ENCODE measurements around the gene ARHGAP35. TPM values are rescaled to one million over a fixed set of nuclear protein-coding genes. Genes with fewer than 3 reads are reported as not detected.

The ARHGAP35 gene
- total RNA-seq = 47.3 and 51.3 TPM in 2 replicates
- 25.7 and 28.3 TPM in 2 replicates for polyA plus RNA-seq
- 19.6 and 20.2 TPM in 2 replicates for polyA plus RNA-seq (2011; cell fraction: cytosol; rRNA removed)
- polyA plus RNA-seq (2011; cell fraction: nucleus; rRNA removed) = 29.7 and 30.7 TPM in 2 replicates
- 25.8 and 31.7 TPM in 2 replicates for polyA plus RNA-seq (2012)
- 35.8 and 45.8 TPM in 2 replicates for polyA minus RNA-seq
- 20.1 TPM for polyA minus RNA-seq (2011; cell fraction: cytosol; rRNA and poly(A)+ RNA removed)
- polyA minus RNA-seq (2011; cell fraction: nucleus; rRNA and poly(A)+ RNA removed) = 53.1 and 57.3 TPM in 2 replicates
- Bru-seq, nascent RNA = percentile 78 among the genes with signal in this experiment
- BruChase-seq, experiment 1, labeled RNA remaining after a 6-hour chase = percentile 93 among the genes with signal in this experiment
- percentile 86 among the genes with signal in this experiment for BruChase-seq, experiment 2, labeled RNA remaining after a 2-hour chase
- long read RNA-seq, full-length matches to known transcripts = 1 of 26 reads
- long read RNA-seq, partial matches to known transcripts = 4 of 26 reads
- long read RNA-seq, other reads (novel, unspliced or antisense) = 21 of 26 reads

GRCh38 chr19:46860846-46861690 lies at the start of gene ARHGAP35:
Gene ARHGAP35 (plus strand): TSS chr19:46860997. CDS start chr19:46918676, 57,679 bp downstream.
- TF ChIP-seq JUN (IDR thresholded peaks at IDR 0.05; ENCODE audit: borderline replicate concordance, insufficient read depth, insufficient read length, low read depth) (no peak), POLR2AphosphoS5 (IDR thresholded peaks at IDR 0.05; ENCODE audit: insufficient read depth, low read depth, low read length) (peak; percentile 30)
- H3K27ac ChIP-seq (ENCODE audit: insufficient read depth, low read depth, low read length) = peak within 1 kb of the TSS; percentile 76
- peak within 1 kb of the TSS; percentile 71 to 81 (median 78) for H3K4me3 ChIP-seq (replicated peaks in 1 of 3; ENCODE audit: insufficient read depth in 1 of 3, low read depth in 1 of 3, low read length in 3 of 3)
- H3K79me2 ChIP-seq (ENCODE audit: control insufficient read depth, insufficient read depth, low read length) = peaks cover 47% of the 10 kb centered on the region
- no peak for FAIRE-seq
- peak within 1 kb of the TSS; percentile 73 for H3K4me2 ChIP-seq (ENCODE audit: insufficient read depth, low read length)
- ChIA-PET POLR2A (no interaction called here), CTCF (interaction anchor here (0.6 to 3.8 kb wide), 5 partner anchors 12 to 130 kb away, joined by 3 to 33 read pairs (median 19); no protein-coding TSS in a partner anchor)
- H3K9me3 ChIP-seq (replicated peaks; ENCODE audit: control insufficient read depth, insufficient read depth, low read length) = no peaks in the 10 kb centered on the region
- no peak for DNase-seq (ENCODE audit: low read depth, low spot score)
- no peaks in the 10 kb centered on the region for H3K27me3 ChIP-seq (ENCODE audit: control insufficient read depth in 2 of 2, insufficient read depth in 2 of 2, low read length in 2 of 2)
- H4K20me1 ChIP-seq (replicated peaks; ENCODE audit: control insufficient read depth, extremely low read depth, insufficient read depth, low read length) = no peaks in the 10 kb centered on the region
- dilution Hi-C loops (cut with MboI; ENCODE audit: extremely low pct_ligation_motif_present, low sequenced_read_pairs) = no loop called here
- H3K4me1 ChIP-seq (ENCODE audit: control insufficient read depth, extremely low read depth, insufficient read depth, low read length) = peaks cover 35% of the 10 kb centered on the region
- H3K36me3 ChIP-seq (ENCODE audit: control insufficient read depth in 2 of 2, extremely low read depth in 1 of 2, insufficient read depth in 2 of 2, low read length in 2 of 2) = no peaks in the 10 kb centered on the region
- intact Hi-C loops (cut with micrococcal nuclease) = loop anchor here (1.0 to 5.0 kb wide), 6 partner anchors 11 to 271 kb away; partner anchors contain the start of genes AP2S1, SAE1 and ZC3H4
- BruUV-seq (replicated peaks) = no TSS peak
- no peaks in the 10 kb centered on the region for H3K9me1 ChIP-seq (replicated peaks; ENCODE audit: control insufficient read depth, extremely low read depth, insufficient read depth, low read length)
- peak within 1 kb of the TSS; percentile 92 for H2AFZ ChIP-seq (ENCODE audit: low read depth, low read length)
- peak within 1 kb of the TSS; percentile 87 for H3K9ac ChIP-seq (replicated peaks; ENCODE audit: extremely low read depth, insufficient read depth, low read length)
